Measurements from ENCODE around the gene S100A8. TPM values are rescaled to one million over a fixed set of nuclear protein-coding genes. Genes with fewer than 3 reads are reported as not detected.

S100A8 gene
- polyA plus RNA-seq, 1 donor (not counting 4 experiments of a cell fraction or from before 2014, with no cell fraction given), result 403 TPM

DNA sequence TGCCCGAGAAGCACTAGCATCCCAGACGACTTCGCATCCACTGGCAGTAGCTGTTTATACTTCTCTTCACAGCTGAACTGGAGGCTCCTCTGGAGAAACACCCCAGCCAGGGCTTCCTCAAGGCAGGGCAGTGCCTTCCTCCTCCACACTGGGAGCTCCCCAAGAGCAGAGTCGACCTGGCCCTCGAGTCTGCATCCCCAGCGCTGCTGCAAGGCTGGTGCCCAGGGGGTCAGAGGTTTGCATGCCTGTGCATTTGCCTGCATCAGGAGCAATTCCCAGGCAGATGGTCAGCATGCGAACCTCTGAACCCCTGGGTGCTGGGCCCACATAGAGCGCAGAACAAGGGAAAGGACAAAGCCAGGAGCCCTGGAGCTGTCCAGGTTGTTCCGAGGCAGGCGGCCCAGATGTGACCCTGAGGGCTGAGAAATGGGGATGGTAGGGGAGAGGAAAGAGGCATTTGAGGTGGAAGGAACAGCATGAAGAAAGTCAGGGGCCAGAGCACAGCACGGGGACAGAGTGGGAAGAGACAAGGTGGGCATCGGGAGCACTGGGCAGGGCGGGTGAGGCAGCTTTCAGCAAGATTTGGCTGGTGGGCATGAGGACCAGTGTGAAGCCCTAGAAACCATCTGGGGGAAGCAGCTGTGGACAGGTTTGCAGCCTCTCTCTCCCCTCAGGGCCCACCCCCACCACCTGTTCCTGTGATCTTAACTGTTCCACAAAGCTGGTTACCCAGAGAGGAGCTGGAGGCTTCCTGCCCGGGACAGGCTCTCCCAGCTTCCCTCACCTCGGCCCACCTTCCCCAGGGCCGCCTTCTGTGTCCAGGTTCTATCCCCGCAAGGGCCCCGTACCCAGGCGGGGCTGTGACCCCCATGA lies 6.4 kb upstream of the S100A8 start:
- no peaks in the 10 kb centered on the region for H3K9me1 ChIP-seq (ENCODE audit: control insufficient read depth, extremely low read depth, insufficient read depth, low read length)
- FAIRE-seq (no peak), DNase-seq (ENCODE audit: low read depth, low spot score) (no peak)
- H3K4me3 ChIP-seq (ENCODE audit: control insufficient read depth in 2 of 3, extremely low read depth in 1 of 3, insufficient read depth in 2 of 3, low read depth in 1 of 3, low read length in 3 of 3), result no peak overlapping the region
- dilution Hi-C loops (cut with MboI; ENCODE audit: extremely low pct_ligation_motif_present, low sequenced_read_pairs), result no loop called here
- no peaks in the 10 kb centered on the region for H3K79me2 ChIP-seq (ENCODE audit: control insufficient read depth, insufficient read depth, low read length)
- H3K36me3 ChIP-seq (ENCODE audit: control insufficient read depth in 2 of 2, extremely low read depth in 1 of 2, insufficient read depth in 2 of 2, low read length in 2 of 2), result no peaks in the 10 kb centered on the region
- H3K27ac ChIP-seq (ENCODE audit: control insufficient read depth, insufficient read depth, low read length), result no peak overlapping the region
- H4K20me1 ChIP-seq (ENCODE audit: control insufficient read depth, extremely low read depth, insufficient read depth, low read length), result no peaks in the 10 kb centered on the region
- H3K4me1 ChIP-seq (ENCODE audit: control insufficient read depth, extremely low read depth, insufficient read depth, low read length), result peaks cover 10% of the 10 kb centered on the region
- H3K9me3 ChIP-seq (ENCODE audit: control insufficient read depth, low read depth, low read length), result no peaks in the 10 kb centered on the region
- peaks cover 18% of the 10 kb centered on the region for H3K27me3 ChIP-seq (ENCODE audit: control insufficient read depth, extremely low read depth, insufficient read depth, low read length)
- no peak for TF ChIP-seq EZH2 (IDR thresholded peaks at IDR 0.05; ENCODE audit: low read length)
- TF ChIP-seq CTCF (optimal IDR thresholded peaks at IDR 0.05 in 1 of 3, IDR thresholded peaks at IDR 0.05 in 1 of 3, conservative IDR thresholded peaks at IDR 0.05 in 1 of 3; ENCODE audit: extremely low read depth in 1 of 3, insufficient read depth in 2 of 3, low read length in 3 of 3), result no peak
- no peak overlapping the region for H3K4me2 ChIP-seq (ENCODE audit: control insufficient read depth, extremely low read depth, insufficient read depth, low read depth, low read length)
- no peak overlapping the region for H2AFZ ChIP-seq (ENCODE audit: control insufficient read depth, low read length)
- H3K9ac ChIP-seq (ENCODE audit: control insufficient read depth, extremely low read depth, insufficient read depth, low read length), result no peak overlapping the region

GRCh38 chr1:153396461-153396860 lies 5.6 kb upstream of the S100A8 start:
- no peaks in the 10 kb centered on the region for H3K9me1 ChIP-seq (ENCODE audit: control insufficient read depth, extremely low read depth, insufficient read depth, low read length)
- no peak overlapping the region for H3K9ac ChIP-seq (ENCODE audit: control insufficient read depth, extremely low read depth, insufficient read depth, low read length)
- no peak for TF ChIP-seq EZH2 (IDR thresholded peaks at IDR 0.05; ENCODE audit: low read length)
- no peak for TF ChIP-seq CTCF (optimal IDR thresholded peaks at IDR 0.05 in 1 of 3, IDR thresholded peaks at IDR 0.05 in 1 of 3, conservative IDR thresholded peaks at IDR 0.05 in 1 of 3; ENCODE audit: extremely low read depth in 1 of 3, insufficient read depth in 2 of 3, low read length in 3 of 3)
- H3K4me1 ChIP-seq (ENCODE audit: control insufficient read depth, extremely low read depth, insufficient read depth, low read length), result peaks cover 13% of the 10 kb centered on the region
- H3K4me2 ChIP-seq (ENCODE audit: control insufficient read depth, extremely low read depth, insufficient read depth, low read depth, low read length), result no peak overlapping the region
- no peak overlapping the region for H3K27ac ChIP-seq (ENCODE audit: control insufficient read depth, insufficient read depth, low read length)
- no peaks in the 10 kb centered on the region for H3K36me3 ChIP-seq (ENCODE audit: control insufficient read depth in 2 of 2, extremely low read depth in 1 of 2, insufficient read depth in 2 of 2, low read length in 2 of 2)
- no peak overlapping the region for H3K4me3 ChIP-seq (ENCODE audit: control insufficient read depth in 2 of 3, extremely low read depth in 1 of 3, insufficient read depth in 2 of 3, low read depth in 1 of 3, low read length in 3 of 3)
- dilution Hi-C loops (cut with MboI; ENCODE audit: extremely low pct_ligation_motif_present, low sequenced_read_pairs), result no loop called here
- H2AFZ ChIP-seq (ENCODE audit: control insufficient read depth, low read length), result no peak overlapping the region
- no peak for FAIRE-seq
- no peak for DNase-seq (ENCODE audit: low read depth, low spot score)
- H3K79me2 ChIP-seq (ENCODE audit: control insufficient read depth, insufficient read depth, low read length), result no peaks in the 10 kb centered on the region
- H3K9me3 ChIP-seq (ENCODE audit: control insufficient read depth, low read depth, low read length), result no peaks in the 10 kb centered on the region
- no peaks in the 10 kb centered on the region for H4K20me1 ChIP-seq (ENCODE audit: control insufficient read depth, extremely low read depth, insufficient read depth, low read length)
- peaks cover 15% of the 10 kb centered on the region for H3K27me3 ChIP-seq (ENCODE audit: control insufficient read depth, extremely low read depth, insufficient read depth, low read length)

All from keratinocyte (primary cell).